Stimulated activated CD4-positive, alpha-beta T cell treated with anti-CD3 and anti-CD28 coated beads, TNF-alpha, amount 100 ng/mL, for 48 hours (primary cell): ENCODE data around the gene COL5A1.

Source experiments
- DNase-seq, 3 donors: peaks; one replicate each; pipeline ENCODE4 v3.0.0-alpha.2; 2020; ENCODE audit warnings: low read depth in 3 of 3

The COL5A1 gene

DNA sequence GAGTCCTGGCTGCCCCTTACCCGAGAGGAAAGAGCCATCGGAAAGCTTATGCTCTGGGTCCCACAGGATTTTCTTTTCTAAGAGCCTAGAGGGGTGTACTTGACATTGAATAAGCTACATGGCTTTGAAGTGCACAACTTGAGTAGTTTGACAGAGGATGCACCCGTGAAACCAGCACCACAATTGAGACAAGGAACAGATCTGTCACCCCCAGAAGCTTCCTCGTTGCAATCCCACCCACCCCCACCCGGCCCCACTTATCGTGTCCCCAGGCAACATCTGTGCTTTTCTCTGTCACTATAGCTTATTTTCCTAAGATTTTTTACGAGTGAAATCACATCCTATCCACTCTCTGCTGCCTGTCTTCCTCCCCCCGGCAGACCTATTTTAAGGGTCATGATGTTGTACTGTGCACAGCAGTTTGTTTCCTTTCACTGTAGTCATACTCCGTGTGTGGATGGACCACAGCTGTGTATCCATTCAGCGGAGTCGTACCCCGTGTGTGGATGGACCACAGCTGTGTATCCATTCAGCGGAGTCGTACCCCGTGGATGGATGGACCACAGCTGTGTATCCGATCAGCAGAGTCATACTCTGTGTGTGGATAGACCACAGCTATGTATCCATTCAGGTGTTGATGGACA, 230.2 kb downstream of the COL5A1 start:
- DNase-seq = no peak

DNA sequence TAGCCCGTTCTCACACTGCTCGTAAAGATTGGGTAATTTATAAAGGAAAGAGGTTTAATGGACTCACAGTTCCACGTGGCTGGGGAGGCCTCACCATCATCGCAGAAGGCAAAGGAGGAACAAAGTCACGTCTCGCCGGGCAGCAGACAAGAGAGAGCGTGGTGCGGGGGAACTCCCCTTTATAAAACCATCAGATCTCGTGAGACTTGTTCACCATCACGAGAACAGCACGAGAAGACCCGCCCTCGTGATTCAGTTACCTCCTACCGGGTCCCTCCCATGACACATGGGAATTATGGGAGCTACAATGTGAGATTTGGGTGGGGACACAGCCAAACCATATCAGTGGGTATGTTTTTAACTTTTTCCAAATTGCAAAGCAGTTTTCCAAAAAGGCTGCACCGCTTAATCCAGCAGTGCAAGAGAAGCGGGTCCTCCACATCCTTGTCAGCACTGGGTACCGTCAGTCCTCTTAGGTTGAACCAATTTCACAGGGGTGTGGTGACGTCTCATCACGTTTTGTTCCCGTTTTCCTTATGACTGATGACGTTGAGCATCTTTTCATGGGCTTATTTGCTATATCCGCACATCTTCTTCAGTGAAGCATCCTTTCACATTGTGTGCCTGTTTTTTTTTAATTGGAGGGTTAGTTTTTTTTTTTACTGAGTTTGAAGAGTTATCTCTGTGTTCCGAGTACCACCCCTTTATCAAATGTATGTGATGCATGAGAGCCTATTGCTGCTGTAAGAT, 231.1 kb downstream of the COL5A1 start:
- no peak for DNase-seq

DNA sequence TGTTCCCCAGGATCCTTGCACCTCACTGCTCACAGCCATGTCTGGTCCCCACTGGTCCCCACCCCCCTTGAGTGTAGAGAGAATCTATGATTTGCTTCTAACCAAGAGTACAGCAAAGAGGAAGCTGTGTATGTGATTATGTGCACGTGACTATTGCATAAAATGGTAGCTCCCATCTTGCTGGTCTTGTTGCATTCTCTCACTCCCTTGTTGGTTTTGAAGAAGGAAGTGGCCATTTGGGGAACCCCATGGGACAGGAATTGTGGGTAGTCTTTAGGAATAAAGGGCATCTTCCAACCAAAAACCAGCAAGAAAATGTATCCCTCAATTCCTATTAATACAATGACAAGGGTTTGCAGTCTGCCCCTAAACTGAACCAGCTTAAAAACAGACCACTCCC, 233.8 kb downstream of the COL5A1 start:
- DNase-seq = no peak

DNA sequence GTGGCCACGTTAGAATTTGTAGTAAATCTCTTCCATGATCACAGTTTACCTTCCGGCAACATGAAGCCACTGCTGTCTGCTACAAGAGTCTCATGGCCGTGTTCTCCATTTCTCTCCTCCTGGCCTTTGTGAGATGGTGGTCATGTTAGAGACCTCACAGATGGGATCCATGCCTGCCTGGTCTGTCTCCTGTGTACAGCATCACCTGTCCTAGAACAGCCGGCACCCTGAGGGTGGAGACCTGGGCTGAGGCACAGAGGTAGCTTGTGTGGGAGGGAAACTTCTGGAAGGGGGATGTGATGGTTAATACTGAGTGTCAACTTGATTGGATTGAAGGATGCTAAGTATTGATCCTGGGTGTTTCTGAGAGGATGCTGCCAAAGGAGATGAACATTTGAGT, 235.9 kb downstream of the COL5A1 start:
- DNase-seq = no peak

DNA sequence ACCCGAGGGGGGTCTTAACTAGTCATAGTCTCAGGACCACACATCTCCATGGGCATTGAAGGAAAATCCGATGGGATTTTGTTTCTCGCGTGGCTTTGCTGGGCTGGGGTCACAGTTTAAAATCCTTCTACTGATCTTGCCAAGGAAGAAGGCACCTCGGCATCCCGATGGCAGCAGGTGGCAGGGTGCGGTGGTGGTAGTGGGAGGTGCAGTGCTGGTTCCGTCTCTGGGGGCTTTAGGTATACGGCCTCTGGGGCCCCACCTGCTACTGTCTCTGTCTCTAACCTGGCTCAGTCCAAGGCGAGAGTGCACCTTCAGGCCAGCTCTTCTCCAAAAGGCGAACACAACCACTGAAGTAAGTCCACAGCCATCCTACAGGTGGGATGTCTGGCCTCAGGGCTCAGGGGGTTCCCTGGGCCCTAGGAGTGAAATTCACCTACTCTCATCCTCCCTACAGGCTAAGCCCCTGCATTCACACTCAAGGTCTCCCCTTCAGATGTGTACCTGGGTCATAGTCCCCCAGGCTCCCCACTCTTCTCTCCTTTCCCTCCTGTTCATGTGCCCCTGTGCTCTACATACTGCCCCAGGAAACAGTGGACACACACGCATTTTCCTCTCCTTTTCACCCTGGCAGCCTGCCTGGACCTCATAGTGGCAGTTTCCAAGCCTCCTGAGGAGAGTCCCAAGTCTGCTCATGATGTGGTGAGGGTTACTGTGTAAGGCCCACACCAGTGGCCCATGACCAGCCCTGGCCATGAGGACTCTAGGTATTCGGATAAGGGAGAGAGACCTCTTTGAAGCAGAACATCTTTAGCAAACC, 238.3 kb downstream of the COL5A1 start:
- DNase-seq = no peak

DNA sequence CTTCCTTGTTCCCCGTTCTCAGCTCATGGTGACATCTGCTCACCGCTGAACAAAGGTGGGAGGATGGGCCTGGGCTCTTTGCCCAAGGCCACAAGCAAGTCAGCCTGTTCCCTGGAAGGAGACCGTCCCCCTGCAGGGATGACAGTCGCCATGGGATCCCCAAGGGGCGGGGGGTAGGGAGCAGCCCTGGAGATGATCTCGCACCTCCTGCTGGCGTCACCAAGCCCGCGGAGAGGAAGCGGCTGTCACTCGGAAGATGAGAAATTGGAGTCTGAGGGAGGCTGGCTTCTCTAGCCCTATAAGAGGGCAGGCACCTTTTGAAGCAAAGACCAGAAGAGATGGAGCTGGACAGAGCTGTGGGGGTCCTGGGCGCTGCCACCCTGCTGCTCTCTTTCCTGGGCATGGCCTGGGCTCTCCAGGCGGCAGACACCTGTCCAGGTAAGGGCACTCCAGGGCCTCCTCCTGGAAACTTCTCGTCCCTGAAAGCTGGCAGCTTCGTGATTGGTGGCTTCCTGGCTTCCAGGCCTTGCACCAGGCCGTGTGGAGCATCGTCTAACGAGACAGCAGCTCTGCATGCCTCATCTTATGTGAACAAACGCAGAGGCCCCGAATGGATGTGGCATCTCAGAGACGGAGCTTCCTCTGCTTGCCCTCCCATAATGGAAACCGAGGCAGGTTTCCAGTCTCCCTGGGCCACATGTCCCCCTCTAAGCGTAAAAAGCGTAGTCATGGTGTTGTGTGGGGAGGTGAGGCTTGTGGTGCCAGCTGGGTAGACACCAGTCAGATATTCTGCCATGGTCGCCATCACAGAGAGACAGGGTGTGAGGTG, 239.1 kb downstream of the COL5A1 start, which contains the start of gene FCN2:
Gene FCN2 (plus strand): TSS at position 327 of the 829 bp plus-strand sequence. CDS start 12 bp downstream, at position 339.
- DNase-seq = no peak

DNA sequence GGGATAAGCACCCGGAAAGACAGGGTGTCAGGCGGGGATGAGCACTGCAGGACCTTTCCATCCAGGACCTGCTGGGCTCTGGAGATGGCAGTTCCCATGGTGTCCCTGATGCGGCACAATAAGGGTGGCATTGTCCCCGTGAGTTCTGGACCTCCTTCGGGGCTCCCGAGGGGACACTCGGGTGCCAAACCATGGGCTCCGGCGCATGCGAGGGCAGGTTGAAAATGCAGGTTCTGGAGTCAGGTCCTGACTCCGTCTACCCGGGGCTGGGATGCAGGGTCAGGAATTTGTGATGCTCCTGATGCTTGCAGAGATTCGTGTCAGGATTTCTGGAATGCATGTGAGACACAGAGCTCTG, 239.7 kb downstream of the COL5A1 start:
- DNase-seq = no peak

DNA sequence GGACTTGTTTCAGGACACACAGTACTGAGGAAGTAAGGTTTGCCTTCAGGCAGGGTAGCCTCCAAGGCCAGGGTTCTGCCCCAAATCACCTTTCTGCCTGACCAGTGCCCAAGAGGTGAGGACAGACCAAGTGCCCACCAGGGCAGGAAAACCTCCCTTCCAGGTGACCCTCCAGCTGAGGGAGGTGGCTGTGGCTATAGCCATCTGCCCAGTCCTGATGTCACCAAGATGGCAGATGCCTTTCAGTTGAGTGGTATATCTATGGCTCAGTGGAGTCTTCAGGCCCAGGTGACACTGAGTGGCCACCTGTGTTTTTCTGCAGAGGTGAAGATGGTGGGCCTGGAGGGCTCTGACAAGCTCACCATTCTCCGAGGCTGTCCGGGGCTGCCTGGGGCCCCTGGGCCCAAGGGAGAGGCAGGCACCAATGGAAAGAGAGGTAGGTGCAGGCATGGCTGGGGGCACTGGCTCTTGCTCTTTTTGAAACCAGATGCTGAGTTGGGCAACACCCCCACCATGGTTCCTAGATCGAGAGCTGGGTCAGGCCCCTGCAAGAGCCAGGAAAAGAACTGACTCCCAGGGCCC, 240.7 kb downstream of the COL5A1 start:
- DNase-seq = no peak

DNA sequence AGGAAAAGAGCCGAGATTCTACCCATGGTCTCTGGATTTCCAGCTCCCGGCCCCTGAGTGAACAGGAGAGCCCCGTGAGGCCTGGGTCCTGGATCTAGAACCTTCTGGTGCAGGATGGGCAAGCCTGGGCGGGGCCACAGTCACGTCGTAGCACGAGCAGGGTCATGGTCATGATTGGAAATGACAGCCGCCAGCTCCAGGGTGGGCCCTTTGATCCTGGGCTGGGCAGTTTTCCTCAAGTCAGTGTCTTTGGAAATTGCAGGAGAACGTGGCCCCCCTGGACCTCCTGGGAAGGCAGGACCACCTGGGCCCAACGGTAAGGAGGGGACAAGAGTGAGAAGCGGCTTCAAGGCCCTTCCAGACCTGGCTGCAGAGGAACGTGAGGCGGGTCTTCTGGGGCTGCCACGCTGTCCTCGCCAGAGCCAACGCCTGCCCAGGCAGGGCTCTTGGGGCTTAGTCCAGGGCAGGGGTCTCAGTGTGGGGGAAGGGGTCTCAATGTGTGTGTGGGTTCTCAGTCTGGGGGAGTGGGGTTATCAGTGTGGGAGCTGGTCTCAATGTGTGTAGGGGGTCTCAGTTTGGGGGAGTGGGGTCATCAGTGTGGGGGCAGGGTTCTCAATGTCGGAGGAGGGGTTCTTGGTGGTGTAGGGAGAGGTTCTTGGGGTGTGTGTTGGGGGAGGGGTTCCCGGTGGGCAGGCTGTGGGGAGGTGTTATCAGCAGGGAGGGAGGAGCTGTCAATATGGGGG, 241.6 kb downstream of the COL5A1 start:
- DNase-seq = no peak

DNA sequence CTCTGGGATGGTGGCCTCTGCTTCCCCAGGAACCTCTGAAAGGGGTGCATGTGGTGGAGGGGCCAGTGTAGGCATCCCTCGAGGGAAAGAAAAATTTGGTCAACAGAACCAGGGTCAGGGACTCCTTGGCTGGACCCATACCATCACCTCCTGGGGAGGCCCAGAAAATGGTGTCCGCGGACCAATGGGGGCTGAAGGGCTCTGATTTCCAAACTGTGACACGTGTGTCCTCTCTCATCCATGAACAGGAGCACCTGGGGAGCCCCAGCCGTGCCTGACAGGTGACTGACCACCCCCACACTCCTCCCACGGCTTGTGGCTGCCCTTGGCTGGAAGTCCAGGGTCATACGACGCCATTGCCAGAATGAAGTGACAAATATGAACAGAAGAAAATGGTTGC, 242.9 kb downstream of the COL5A1 start:
- no peak for DNase-seq

DNA sequence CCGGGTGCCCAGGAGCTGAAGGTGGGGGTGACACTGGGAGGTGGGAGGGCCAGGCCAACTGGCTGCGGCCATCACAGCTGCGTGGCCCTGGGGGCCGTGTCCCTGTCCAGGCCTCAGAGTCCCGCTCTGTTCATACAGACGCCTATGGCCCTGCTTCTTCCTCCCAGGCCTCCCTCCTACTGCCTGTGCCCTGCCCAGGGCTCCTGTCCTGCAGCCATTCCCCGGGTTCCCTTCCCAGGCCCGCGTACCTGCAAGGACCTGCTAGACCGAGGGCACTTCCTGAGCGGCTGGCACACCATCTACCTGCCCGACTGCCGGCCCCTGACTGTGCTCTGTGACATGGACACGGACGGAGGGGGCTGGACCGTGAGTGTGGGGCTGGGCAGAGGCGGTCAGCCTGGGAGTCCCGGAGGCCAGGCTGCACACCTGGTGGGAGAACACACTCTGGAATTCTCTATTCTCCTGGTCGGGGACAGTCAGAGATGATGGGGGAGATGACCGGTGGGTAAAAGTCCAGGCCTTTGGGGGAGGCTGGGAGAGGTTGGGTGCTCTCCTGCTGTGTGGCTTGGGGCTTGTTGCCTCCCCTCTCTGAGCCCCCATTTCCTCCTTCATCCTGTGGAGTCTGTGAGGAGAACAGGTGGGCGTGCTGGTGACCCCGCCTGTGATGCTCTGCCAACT, 243.5 kb downstream of the COL5A1 start:
- no peak for DNase-seq

DNA sequence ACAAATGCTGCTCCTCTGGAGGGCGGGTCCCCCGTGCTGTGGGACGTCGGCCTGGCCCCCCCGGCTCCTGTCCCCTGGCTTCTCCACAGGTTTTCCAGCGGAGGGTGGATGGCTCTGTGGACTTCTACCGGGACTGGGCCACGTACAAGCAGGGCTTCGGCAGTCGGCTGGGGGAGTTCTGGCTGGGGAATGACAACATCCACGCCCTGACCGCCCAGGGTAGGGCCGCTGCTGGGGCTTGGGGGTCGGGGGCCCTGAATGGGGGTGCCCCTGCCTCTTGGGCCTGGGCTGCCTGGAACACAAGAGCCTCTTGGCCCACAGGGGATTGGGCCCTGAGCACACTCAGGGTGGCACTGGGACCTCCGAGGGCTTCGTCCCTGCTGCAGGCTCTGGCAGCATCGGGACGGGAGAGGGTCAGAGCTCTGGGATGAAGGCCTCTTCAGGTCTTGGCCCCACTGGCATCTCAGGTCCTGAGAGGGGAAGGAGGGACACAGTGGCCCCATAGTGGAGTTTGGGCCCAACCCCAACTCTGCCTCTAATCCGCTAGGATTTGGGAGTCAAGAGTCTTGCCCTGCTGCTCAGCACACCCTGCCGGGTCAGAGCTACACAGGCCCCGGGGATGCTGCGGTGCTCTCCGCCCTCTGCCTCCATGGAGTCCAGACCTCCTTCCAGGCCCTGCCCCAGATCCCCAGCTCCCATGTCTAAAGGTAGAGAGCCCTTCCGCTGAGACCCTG, 244.2 kb downstream of the COL5A1 start:
- DNase-seq = no peak

DNA sequence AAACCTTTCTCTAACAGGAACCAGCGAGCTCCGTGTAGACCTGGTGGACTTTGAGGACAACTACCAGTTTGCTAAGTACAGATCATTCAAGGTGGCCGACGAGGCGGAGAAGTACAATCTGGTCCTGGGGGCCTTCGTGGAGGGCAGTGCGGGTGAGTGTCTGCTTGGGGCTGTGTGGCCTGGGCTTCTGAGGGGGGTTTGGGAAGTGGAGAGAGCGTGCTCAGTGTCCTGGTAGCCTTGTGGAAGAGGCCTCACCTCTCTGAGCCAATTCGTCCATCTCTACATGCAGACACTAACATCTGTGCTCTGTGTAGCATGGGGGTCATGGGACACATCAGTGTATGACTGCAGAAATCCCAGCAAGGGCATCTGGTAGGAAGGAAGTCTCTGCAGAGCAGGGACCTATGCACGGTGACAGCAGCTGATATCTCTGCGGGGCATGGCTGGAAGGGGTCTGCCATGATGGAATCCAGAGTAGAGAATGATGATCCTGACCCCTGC, 244.9 kb downstream of the COL5A1 start:
- DNase-seq = no peak

DNA sequence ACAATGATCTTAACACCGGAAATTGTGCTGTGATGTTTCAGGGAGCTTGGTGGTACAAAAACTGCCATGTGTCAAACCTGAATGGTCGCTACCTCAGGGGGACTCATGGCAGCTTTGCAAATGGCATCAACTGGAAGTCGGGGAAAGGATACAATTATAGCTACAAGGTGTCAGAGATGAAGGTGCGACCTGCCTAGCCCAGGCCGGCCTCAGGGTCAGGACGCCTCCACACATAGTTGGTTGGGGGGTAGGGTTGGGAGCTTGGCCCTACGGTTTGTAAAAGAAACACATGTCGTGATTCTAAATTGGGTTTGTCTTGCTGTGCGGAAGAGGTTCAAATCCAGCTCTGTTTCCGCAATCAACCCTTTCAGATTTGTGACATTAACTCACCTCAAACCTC, 245.6 kb downstream of the COL5A1 start:
- no peak for DNase-seq

DNA sequence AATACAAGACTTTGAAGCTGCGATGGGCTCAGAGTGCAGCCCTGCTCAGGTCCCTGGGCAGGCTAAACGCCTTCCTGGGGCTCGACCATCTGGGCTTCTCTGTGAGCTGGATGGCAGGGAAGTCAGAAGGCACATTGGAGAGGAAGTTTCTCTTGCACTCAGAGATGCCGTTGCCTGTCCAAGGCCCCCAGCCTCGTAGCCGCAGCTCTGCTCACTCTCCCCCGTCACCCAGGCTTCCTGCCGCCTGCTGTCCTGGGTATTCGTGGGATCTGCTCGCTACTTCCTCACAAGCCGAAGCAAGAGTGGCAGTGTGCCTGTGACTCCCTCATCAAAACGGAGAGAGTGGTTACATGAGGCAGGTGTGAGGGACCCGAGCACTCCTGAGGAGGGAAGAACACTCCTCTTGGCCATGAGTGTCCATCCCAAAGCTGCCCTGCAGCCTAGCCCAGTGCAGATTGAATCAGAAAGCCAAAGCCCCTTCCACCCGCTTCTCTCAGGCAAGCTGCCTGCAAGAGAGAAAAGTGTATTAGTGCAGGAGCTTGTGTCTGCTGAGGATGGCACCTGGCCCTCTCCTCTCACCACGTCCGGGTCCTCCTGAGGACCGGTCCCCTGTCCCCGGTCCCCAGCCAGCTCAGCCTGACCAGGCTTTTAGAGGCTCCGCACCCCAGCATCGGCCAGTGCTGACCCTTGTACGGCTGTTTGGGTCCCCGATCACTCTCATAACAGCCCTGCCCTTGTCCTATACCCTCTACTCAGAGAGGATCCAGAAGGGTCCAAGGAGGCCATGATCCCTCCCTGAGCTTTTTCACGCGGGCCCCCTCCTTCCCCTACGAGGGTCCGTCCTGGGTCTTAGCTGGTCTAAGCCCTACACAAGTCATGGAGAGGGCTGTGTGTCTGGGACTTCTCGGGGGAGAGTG, 246.3 kb downstream of the COL5A1 start:
- no peak for DNase-seq

DNA sequence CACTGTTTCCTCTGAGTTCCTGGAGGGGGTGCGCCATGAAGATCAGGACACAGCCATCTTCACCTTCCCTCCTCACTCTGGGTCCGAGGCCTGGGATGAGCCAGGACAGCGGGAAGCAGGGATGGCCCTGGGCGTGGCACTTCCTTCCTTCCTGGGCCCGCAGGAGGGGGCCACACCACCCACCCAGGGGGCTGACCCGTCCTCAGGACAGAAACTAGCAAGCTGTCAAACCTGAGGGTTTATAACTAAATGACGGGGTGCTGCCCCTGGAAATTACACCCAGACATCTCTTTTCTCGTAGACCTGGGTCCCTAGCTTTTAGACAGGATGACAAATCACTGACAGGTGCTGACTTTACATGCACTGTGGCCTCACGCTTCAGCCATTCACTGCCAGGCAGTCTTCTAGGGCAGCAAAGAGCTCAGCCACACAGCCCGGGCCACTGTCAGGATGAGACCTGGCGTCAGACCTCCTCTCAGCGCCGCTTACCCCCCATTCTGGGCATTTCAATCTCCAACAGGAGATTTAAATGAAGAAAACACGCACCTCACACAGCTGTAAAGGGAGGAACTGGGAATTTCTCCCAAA, 247.1 kb downstream of the COL5A1 start:
- no peak for DNase-seq

DNA sequence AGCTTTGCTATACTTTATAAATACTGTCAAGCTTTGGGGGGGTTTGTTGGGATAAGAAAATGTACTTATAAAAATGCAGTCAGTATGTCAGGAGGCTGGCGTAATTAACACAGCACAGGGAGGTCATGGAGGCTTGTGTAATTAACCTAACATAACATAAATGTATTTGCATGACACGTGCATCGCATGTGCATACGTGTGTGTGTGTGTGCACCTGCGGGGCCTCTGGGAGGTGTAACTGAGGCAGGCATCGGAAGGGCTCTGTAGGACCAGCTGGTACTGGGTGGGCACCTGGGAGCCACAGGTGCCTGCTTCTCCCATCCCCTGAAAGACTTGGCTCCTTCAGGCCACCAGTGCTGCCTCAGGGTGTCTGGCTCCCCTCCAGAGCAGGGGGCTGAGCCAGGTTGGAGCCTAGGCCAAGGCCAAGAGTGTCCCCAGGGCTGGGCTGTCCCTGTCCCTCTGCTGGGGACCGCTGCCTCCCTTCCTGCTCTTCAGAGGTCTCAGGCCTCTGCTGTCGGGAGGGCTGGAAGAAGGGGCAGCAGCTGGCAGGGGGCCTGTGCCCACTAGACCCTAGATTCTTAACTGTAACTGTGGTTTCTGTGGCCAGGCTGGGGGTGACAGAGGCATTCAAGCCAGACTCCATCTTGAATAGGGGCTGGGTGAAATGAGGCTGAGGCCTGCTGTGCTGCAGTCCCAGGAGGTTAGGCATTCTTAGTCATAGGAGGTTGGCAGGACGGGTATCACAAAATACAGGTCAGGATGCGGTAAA, 248.0 kb downstream of the COL5A1 start:
- no peak for DNase-seq
